PFSK-1 (cell line): ENCODE results near the gene GNA14.

ENCODE experiments used
- FOXP2 ChIP-seq: optimal IDR thresholded peaks from 2 replicates; pipeline ENCODE3; 2011; ENCODE audit warnings: borderline replicate concordance, control low read depth, inconsistent platforms; ENCODE audit not compliant: insufficient read depth; ENCODE audit errors: extremely low read length, extremely low read depth
- POLR2AphosphoS5 ChIP-seq: IDR thresholded peaks from 2 replicates; pipeline ENCODE4 v1.6.1; 2012; ENCODE audit warnings: low read depth, mild to moderate bottlenecking, control low read depth, low read length, moderate library complexity
- REST ChIP-seq, 2 experiments: IDR thresholded peaks; 2 replicates each; pipeline versions ENCODE4 v1.6.1 to v1.8.0; 2011 to 2012; ENCODE audit warnings: low read depth in 2 of 2, low read length in 2 of 2, control low read depth in 1 of 2, inconsistent platforms in 1 of 2, mild to moderate bottlenecking in 1 of 2, moderate library complexity in 1 of 2; ENCODE audit not compliant: insufficient read depth in 1 of 2
- SIN3A ChIP-seq: IDR thresholded peaks from 2 replicates; pipeline ENCODE4 v1.6.1; 2012; ENCODE audit warnings: mild to moderate bottlenecking, low read length, moderate library complexity, borderline replicate concordance; ENCODE audit not compliant: insufficient read depth
- TAF1 ChIP-seq: IDR thresholded peaks from 2 replicates; pipeline ENCODE4 v1.6.1; 2012; ENCODE audit warnings: low read length, control low read depth, borderline replicate concordance; ENCODE audit not compliant: insufficient read depth

Gene GNA14

GRCh38 chr9:77598991-77599390, 49.1 kb downstream of the GNA14 start:
- TF ChIP-seq REST (IDR thresholded peaks at IDR 0.05; ENCODE audit: insufficient read depth in 1 of 2, low read depth in 2 of 2, low read length in 2 of 2) (no peak), FOXP2 (no peak), POLR2AphosphoS5 (no peak), SIN3A (no peak), TAF1 (no peak)

- TF ChIP-seq SIN3A (no peak), REST (IDR thresholded peaks at IDR 0.05; ENCODE audit: insufficient read depth in 1 of 2, low read depth in 2 of 2, low read length in 2 of 2) (peak; percentile 60 to 79; a peak in 3 of 4 replicates), FOXP2 (no peak)
These were observed 49.6 kb downstream of the GNA14 start for GRCh38 chr9:77598524-77598923.

- TF ChIP-seq TAF1, result no peak
- TF ChIP-seq POLR2AphosphoS5, result no peak
- TF ChIP-seq FOXP2, result no peak
- no peak for TF ChIP-seq REST (IDR thresholded peaks at IDR 0.05; ENCODE audit: insufficient read depth in 1 of 2, low read depth in 2 of 2, low read length in 2 of 2)
- no peak for TF ChIP-seq SIN3A
These were observed 51.1 kb downstream of the GNA14 start for GRCh38 chr9:77597057-77597456.

- TF ChIP-seq REST (IDR thresholded peaks at IDR 0.05; ENCODE audit: insufficient read depth in 1 of 2, low read depth in 2 of 2, low read length in 2 of 2), result no peak
These were observed 52.6 kb downstream of the GNA14 start for GRCh38 chr9:77595426-77596095.

GRCh38 chr9:77594963-77595362, 53.2 kb downstream of the GNA14 start:
- no peak for TF ChIP-seq TAF1
- TF ChIP-seq REST (IDR thresholded peaks at IDR 0.05; ENCODE audit: insufficient read depth in 1 of 2, low read depth in 2 of 2, low read length in 2 of 2), result no peak
- TF ChIP-seq SIN3A, result no peak
- no peak for TF ChIP-seq FOXP2
- no peak for TF ChIP-seq POLR2AphosphoS5
